Endothelial cell of umbilical vein (primary cell): ENCODE results near the gene DUSP5. TPM values are rescaled to one million over a fixed set of nuclear protein-coding genes. Genes with fewer than 3 reads are reported as not detected.
A peak's percentile ranks its signal among the peaks of the same experiment; 100 is the strongest.

Experiments
- BruUV-seq: library from RNA; stranded (reverse); fragments of 400-500 nt; replicated peaks from 2 replicates; lab custom pipeline; 2021; lab: Mats Ljungman, UMichigan
- CTCF ChIA-PET: fragments of 300-600, 350-600 bp; sonication (Branson Sonifier 250); formaldehyde crosslinking; loops from one replicate; lab custom pipeline; 2021; ENCODE audit warnings: antibody characterized with exemption, inconsistent platforms; lab: Charles Lee
- POLR2A ChIA-PET: fragments of 300-600, 350-600 bp; sonication (Branson Sonifier 250); formaldehyde crosslinking; loops from one replicate; lab custom pipeline; 2021; ENCODE audit warnings: antibody characterized with exemption, inconsistent platforms; lab: Charles Lee
- DNase-seq: peaks from one replicate; pipeline ENCODE4 v3.0.0-alpha.2; 2011; ENCODE audit warnings: low read depth, low spot score
- FAIRE-seq: peaks from 2 replicates; lab custom pipeline; 2011; peaks lifted over from hg19 to GRCh38; lab: Jason Lieb, UNC
- H2AFZ ChIP-seq: 2 replicates; pipeline ENCODE4 v1.6.0; 2012; ENCODE audit warnings: low read depth, low read length, control low read depth, inconsistent platforms
- H3K27ac ChIP-seq: 2 replicates; pipeline ENCODE4 v1.5.1; 2011; ENCODE audit warnings: low read depth, mild to moderate bottlenecking, control low read depth, low read length, moderate library complexity; ENCODE audit not compliant: insufficient read depth
- H3K27me3 ChIP-seq, 2 experiments: 2 replicates each; pipeline versions ENCODE4 v1.6.0 to v1.6.1; 2011; ENCODE audit warnings: low read length in 2 of 2, mixed read lengths in 1 of 2; ENCODE audit not compliant: control insufficient read depth in 2 of 2, insufficient read depth in 2 of 2
- H3K36me3 ChIP-seq, 2 experiments: 2 replicates in 1 of 2; 3 replicates in 1 of 2; pipeline ENCODE4 v1.5.1; 2011; ENCODE audit warnings: low read length in 2 of 2, mild to moderate bottlenecking in 1 of 2, moderate library complexity in 1 of 2; ENCODE audit not compliant: control insufficient read depth in 2 of 2, insufficient read depth in 2 of 2; ENCODE audit errors: extremely low read depth in 1 of 2
- H3K4me1 ChIP-seq: 3 replicates; pipeline ENCODE4 v1.5.1; 2011; ENCODE audit warnings: mild to moderate bottlenecking, low read length; ENCODE audit not compliant: control insufficient read depth, insufficient read depth; ENCODE audit errors: extremely low read depth
- H3K4me2 ChIP-seq: 2 replicates; pipeline ENCODE4 v1.6.1; 2011; ENCODE audit warnings: low read length, control low read depth, mixed read lengths; ENCODE audit not compliant: insufficient read depth
- H3K4me3 ChIP-seq, 3 experiments: fragments of 200-600 bp in 1 of 3; sonication (generic), shearing (Covaris generic) in 1 of 3; replicated peaks in 1 of 3; 2 replicates each; pipeline ENCODE4 v1.5.1; 2011 to 2016; ENCODE audit warnings: control low read depth in 3 of 3, low read length in 3 of 3, mild to moderate bottlenecking in 2 of 3, inconsistent platforms in 1 of 3, low read depth in 1 of 3, moderate library complexity in 1 of 3; ENCODE audit not compliant: insufficient read depth in 1 of 3
- H3K79me2 ChIP-seq: 2 replicates; pipeline ENCODE4 v1.6.0; 2012; ENCODE audit warnings: low read length, inconsistent platforms; ENCODE audit not compliant: control insufficient read depth, insufficient read depth
- H3K9ac ChIP-seq: replicated peaks from 2 replicates; pipeline ENCODE3; 2011; ENCODE audit warnings: low read length, control low read depth; ENCODE audit not compliant: insufficient read depth; ENCODE audit errors: extremely low read depth
- H3K9me1 ChIP-seq: replicated peaks from 3 replicates; pipeline ENCODE4 v1.6.0; 2011; ENCODE audit warnings: mild to moderate bottlenecking, low read length; ENCODE audit not compliant: control insufficient read depth, insufficient read depth; ENCODE audit errors: extremely low read depth
- H3K9me3 ChIP-seq: replicated peaks from 2 replicates; pipeline ENCODE4 v1.5.1; 2012; ENCODE audit warnings: low read length, inconsistent platforms; ENCODE audit not compliant: control insufficient read depth, insufficient read depth
- H4K20me1 ChIP-seq: replicated peaks from 2 replicates; pipeline ENCODE3; 2011; ENCODE audit warnings: mild to moderate bottlenecking, low read length; ENCODE audit not compliant: control insufficient read depth, insufficient read depth; ENCODE audit errors: extremely low read depth
- EZH2 ChIP-seq: IDR thresholded peaks from 2 replicates; pipeline ENCODE4 v1.6.1; 2012; ENCODE audit warnings: borderline replicate concordance, low read depth, mild to moderate bottlenecking, moderate library complexity, low read length, inconsistent platforms; ENCODE audit not compliant: severe bottlenecking
- FOS ChIP-seq: IDR thresholded peaks from 2 replicates; pipeline ENCODE4 v1.6.1; 2011; ENCODE audit warnings: mild to moderate bottlenecking, low read length, moderate library complexity, borderline replicate concordance; ENCODE audit not compliant: insufficient read depth
- GATA2 ChIP-seq: IDR thresholded peaks from 2 replicates; pipeline ENCODE4 v1.7.0; 2011; ENCODE audit warnings: low read depth, mild to moderate bottlenecking, moderate library complexity, mixed read lengths, low read length; ENCODE audit not compliant: insufficient read length, insufficient read depth
- JUN ChIP-seq: IDR thresholded peaks from 2 replicates; pipeline ENCODE4 v1.6.1; 2011; ENCODE audit warnings: borderline replicate concordance, low read depth; ENCODE audit not compliant: insufficient read length, insufficient read depth
- MYC ChIP-seq: IDR thresholded peaks from one replicate; pipeline ENCODE4 v1.6.1; 2011; ENCODE audit warnings: mild to moderate bottlenecking, low read depth, low read length
- POLR2A ChIP-seq: IDR thresholded peaks from 2 replicates; pipeline ENCODE4 v1.6.1; 2012; ENCODE audit warnings: low read depth, mild to moderate bottlenecking, control low read depth, low read length
- POLR2AphosphoS5 ChIP-seq: IDR thresholded peaks from 2 replicates; pipeline ENCODE4 v1.6.1; 2012; ENCODE audit warnings: low read depth, mild to moderate bottlenecking, control low read depth, low read length, moderate library complexity; ENCODE audit not compliant: insufficient read depth
- dilution Hi-C: fragments of 300-500 bp; cut with MboI; formaldehyde crosslinking; loops from one replicate; pipeline ENCODE4 v1.15.0; 2019; ENCODE audit warnings: low sequenced_read_pairs; ENCODE audit not compliant: extremely low pct_ligation_motif_present
- intact Hi-C: fragments of 100-400 bp; cut with micrococcal nuclease; formaldehyde crosslinking; loops from one replicate; pipeline ENCODE4 v1.10.0; 2022
- polyA plus RNA-seq, 4 experiments: library from polyadenylated mRNA; depleted of rRNA in 3 of 4; stranded (reverse) in 3 of 4; unstranded in 1 of 4; fragments of >200 nt; gene quantifications; 2 replicates each; pipeline versions ENCODE4 v1.2.1 to v1.2.3, GENCODE V29; 2011 to 2012; ENCODE audit warnings: missing spikeins in 1 of 4
- total RNA-seq: library from RNA; stranded (reverse); gene quantifications from 2 replicates; pipeline ENCODE4 v1.2.3, GENCODE V29; 2021
- TF ChIP-seq, protein P1 (sequence below): IDR thresholded peaks from 2 replicates; pipeline ENCODE4 v1.6.1; 2011; ENCODE audit not compliant: insufficient read depth, insufficient read length
- TF ChIP-seq, protein P2 (sequence below), 2 donors: IDR thresholded peaks; 1 replicate in 1 of 2; 2 replicates in 1 of 2; pipeline ENCODE4 v1.5.1; 2011; ENCODE audit warnings: low read length in 2 of 2, mild to moderate bottlenecking in 2 of 2, moderate library complexity in 2 of 2, control low read depth in 1 of 2, inconsistent platforms in 1 of 2, low read depth in 1 of 2; ENCODE audit not compliant: insufficient read depth in 1 of 2; ENCODE audit errors: extremely low read depth in 1 of 2

The DUSP5 gene
- total and polyA plus RNA-seq, 2 donors (not counting 3 experiments of a cell fraction or from before 2014, with no cell fraction given) = 12.2 to 25.2 TPM

DNA sequence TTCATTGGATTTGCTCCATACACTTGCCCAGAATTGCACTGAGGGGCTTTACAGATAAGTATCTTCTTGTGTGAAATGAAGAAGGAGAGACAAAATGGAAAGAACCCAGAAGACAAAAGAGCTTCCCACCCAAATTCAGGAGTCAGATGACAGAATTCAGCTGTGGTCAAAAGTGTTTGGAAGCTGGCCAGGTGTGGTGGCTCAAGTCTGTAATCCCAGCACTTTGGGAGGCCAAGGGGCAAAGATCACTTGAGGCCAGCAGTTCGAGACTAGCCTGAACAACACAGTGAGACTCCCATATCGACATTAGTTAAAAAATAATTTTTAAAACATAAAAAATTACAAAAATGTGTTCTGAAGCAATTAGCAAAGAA lies 27.1 kb downstream of the DUSP5 start:
- ChIA-PET CTCF (no interaction called here), POLR2A (interaction anchor here (0.8 kb wide), 1 partner anchor 13 kb away, joined by 3 read pairs; no protein-coding TSS in a partner anchor)
- H3K27me3 ChIP-seq = no peaks in the 10 kb centered on the region
- intact Hi-C loops = loop anchor here (1.0 kb wide), 1 partner anchor 13 kb away; no protein-coding TSS in a partner anchor
- DNase-seq = no peak
- H3K9ac ChIP-seq = no peak overlapping the region
- dilution Hi-C loops = no loop called here
- H3K4me1 ChIP-seq = peaks cover 50% of the 10 kb centered on the region
- H2AFZ ChIP-seq = no peak overlapping the region
- peak overlapping the region; percentile 40 for H3K4me2 ChIP-seq
- H3K4me3 ChIP-seq = no peak overlapping the region
- H3K9me1 ChIP-seq = no peaks in the 10 kb centered on the region
- TF ChIP-seq FOS = no peak
- TF ChIP-seq, protein P1, sequence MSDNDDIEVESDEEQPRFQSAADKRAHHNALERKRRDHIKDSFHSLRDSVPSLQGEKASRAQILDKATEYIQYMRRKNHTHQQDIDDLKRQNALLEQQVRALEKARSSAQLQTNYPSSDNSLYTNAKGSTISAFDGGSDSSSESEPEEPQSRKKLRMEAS = no peak
- TF ChIP-seq MYC = no peak
- no peak for TF ChIP-seq GATA2
- TF ChIP-seq POLR2AphosphoS5 = no peak
- no peak for TF ChIP-seq EZH2
- TF ChIP-seq JUN = no peak
- no peak for TF ChIP-seq POLR2A
- TF ChIP-seq, protein P2, sequence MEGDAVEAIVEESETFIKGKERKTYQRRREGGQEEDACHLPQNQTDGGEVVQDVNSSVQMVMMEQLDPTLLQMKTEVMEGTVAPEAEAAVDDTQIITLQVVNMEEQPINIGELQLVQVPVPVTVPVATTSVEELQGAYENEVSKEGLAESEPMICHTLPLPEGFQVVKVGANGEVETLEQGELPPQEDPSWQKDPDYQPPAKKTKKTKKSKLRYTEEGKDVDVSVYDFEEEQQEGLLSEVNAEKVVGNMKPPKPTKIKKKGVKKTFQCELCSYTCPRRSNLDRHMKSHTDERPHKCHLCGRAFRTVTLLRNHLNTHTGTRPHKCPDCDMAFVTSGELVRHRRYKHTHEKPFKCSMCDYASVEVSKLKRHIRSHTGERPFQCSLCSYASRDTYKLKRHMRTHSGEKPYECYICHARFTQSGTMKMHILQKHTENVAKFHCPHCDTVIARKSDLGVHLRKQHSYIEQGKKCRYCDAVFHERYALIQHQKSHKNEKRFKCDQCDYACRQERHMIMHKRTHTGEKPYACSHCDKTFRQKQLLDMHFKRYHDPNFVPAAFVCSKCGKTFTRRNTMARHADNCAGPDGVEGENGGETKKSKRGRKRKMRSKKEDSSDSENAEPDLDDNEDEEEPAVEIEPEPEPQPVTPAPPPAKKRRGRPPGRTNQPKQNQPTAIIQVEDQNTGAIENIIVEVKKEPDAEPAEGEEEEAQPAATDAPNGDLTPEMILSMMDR (IDR thresholded peaks at IDR 0.05; ENCODE audit: extremely low read depth in 1 of 2, insufficient read depth in 1 of 2, low read depth in 1 of 2, low read length in 2 of 2) = no peak
- no peaks in the 10 kb centered on the region for H4K20me1 ChIP-seq
- H3K79me2 ChIP-seq = no peaks in the 10 kb centered on the region
- H3K9me3 ChIP-seq = no peaks in the 10 kb centered on the region
- FAIRE-seq = no peak
- BruUV-seq = no TSS peak
- no peaks in the 10 kb centered on the region for H3K36me3 ChIP-seq
- H3K27ac ChIP-seq = no peak overlapping the region
